Ovary (tissue), 9 donors: Measurements from ENCODE around the gene IL21R. TPM values are rescaled to one million over a fixed set of nuclear protein-coding genes. Genes with fewer than 3 reads are reported as not detected.

Experiments used
- DNase-seq, 5 donors: peaks; one replicate each; pipeline ENCODE4 v3.0.0-alpha.2; 2019 to 2020
- H3K27ac ChIP-seq, 2 donors: fragments of 200-600 bp; one replicate each; pipeline versions ENCODE4 v1.5.1 to v1.8.0; 2019 to 2022
- H3K27me3 ChIP-seq: fragments of 200-600 bp; one replicate; pipeline ENCODE4 v1.8.0; 2022
- H3K36me3 ChIP-seq: fragments of 200-600 bp; sonication (generic); one replicate; pipeline ENCODE4 v1.5.1; 2019
- H3K4me1 ChIP-seq: one replicate; pipeline ENCODE4 v1.8.1; 2013; ENCODE audit warnings: mild to moderate bottlenecking, moderate library complexity; ENCODE audit not compliant: insufficient read depth
- H3K4me3 ChIP-seq: fragments of 200-600 bp; sonication (generic); one replicate; pipeline ENCODE4 v1.5.1; 2017
- H3K9me3 ChIP-seq, 2 donors: fragments of 200-600 bp in 1 of 2; sonication (generic) in 1 of 2; one replicate each; pipeline versions ENCODE4 v1.5.1 to v1.8.1; 2013 to 2019; ENCODE audit warnings: mild to moderate bottlenecking in 1 of 2, moderate library complexity in 1 of 2
- CTCF ChIP-seq, 3 donors: fragments of 450-650 bp in 2 of 3; fragments of 200-600 bp in 1 of 3; IDR thresholded peaks; one replicate each; pipeline versions ENCODE4 v1.5.1 to v1.8.0; 2016 to 2022; ENCODE audit warnings: antibody characterized with exemption in 3 of 3, mild to moderate bottlenecking in 1 of 3
- EP300 ChIP-seq: sonication (generic); formaldehyde crosslinking; IDR thresholded peaks from one replicate; pipeline ENCODE4 v1.6.1; 2017; ENCODE audit warnings: antibody characterized with exemption
- POLR2A ChIP-seq: fragments of 450-650 bp; IDR thresholded peaks from one replicate; pipeline ENCODE4 v1.6.1; 2017; ENCODE audit warnings: antibody characterized with exemption, mild to moderate bottlenecking, moderate library complexity
- WGBS, 3 donors: extraction: QIAGEN DNeasy Blood & Tissue Kit in 1 of 3; methylation state at CpG; one replicate each; pipeline versions ENCODE4 v1.1.5 to v1.1.7; 2013 to 2017; 5-methylcytosine and 5-hydroxymethylcytosine counted together
- intact Hi-C, 4 donors: fragments of 100-400 bp; cut with DNase I; formaldehyde crosslinking; loops; one replicate each; pipeline versions ENCODE4 v1.11.0 to v1.15.1; 2022 to 2023
- polyA plus RNA-seq, 2 donors: library from polyadenylated mRNA; stranded (reverse); fragments of 200-250 nt in 1 of 2; fragments of 350-450 nt in 1 of 2; fragmentation: Illumina TruSeq in 1 of 2; extraction: RNeasy Lipid Tissue Mini Kit (QIAGEN cat#74804) in 1 of 2; gene quantifications; one replicate each; pipeline ENCODE4 v1.2.3, GENCODE V29; 2013 to 2014
- total RNA-seq, 7 donors: library from RNA; depleted of rRNA in 2 of 7; stranded (reverse); fragments of >200 nt in 2 of 7; fragmentation: NEBNext Ultra II Directional in 3 of 7; extraction: Animal tissue kit (Norgen Biotek cat#: 25700) in 3 of 7; gene quantifications; one replicate each; pipeline versions ENCODE4 v1.1.0 to v1.2.4, GENCODE V29; 2016 to 2023
- donor health status: DM: no; HTN: no; CAD: no; lungs with moderate emphysema.
- donor health status: DM: no; HTN: no; CAD: no.
- donor health status: Bipolar disorder and iron deficiency.
- donor health status: DM: yes; HTN: yes; CAD: no.
- donor health status: DM: no; HTN: no; CAD: no.
- donor health status: DM: yes; HTN: yes; CAD: no.

Gene IL21R
- total and polyA plus RNA-seq, 9 donors, result 0.01 to 1.00 (median 0.23) TPM; not detected in 2

DNA sequence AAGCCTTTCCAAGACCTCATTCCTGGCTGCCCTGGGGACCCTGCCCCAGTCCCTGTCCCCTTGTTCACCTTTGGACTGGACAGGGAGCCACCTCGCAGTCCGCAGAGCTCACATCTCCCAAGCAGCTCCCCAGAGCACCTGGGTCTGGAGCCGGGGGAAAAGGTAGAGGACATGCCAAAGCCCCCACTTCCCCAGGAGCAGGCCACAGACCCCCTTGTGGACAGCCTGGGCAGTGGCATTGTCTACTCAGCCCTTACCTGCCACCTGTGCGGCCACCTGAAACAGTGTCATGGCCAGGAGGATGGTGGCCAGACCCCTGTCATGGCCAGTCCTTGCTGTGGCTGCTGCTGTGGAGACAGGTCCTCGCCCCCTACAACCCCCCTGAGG is 38.7 kb upstream of the IL21R start:
- intact Hi-C loops, result loop anchor here in 1 of 4 donors (10.0 kb wide), 1 partner anchor 188 kb away; no protein-coding TSS in a partner anchor
- H3K27ac ChIP-seq, result no peak overlapping the region
- H3K36me3 ChIP-seq, result no peaks in the 10 kb centered on the region
- no peak overlapping the region for H3K4me3 ChIP-seq
- no peaks in the 10 kb centered on the region for H3K9me3 ChIP-seq
- DNase-seq, result no peak
- TF ChIP-seq EP300 (no peak), POLR2A (no peak), CTCF (IDR thresholded peaks at IDR 0.05) (no peak)
- H3K27me3 ChIP-seq, result no peaks in the 10 kb centered on the region
- peaks cover 4% of the 10 kb centered on the region for H3K4me1 ChIP-seq
- 91 to 100% (median 95%) methylated on average over 4 to 5 of the region's 5 CpGs for WGBS, 3 donors

GRCh38 chr16:27363797-27364196 is 38.2 kb upstream of the IL21R start:
- intact Hi-C loops, result loop anchor here in 1 of 4 donors (10.0 kb wide), 1 partner anchor 189 kb away; no protein-coding TSS in a partner anchor
- H3K4me3 ChIP-seq, result no peak overlapping the region
- no peaks in the 10 kb centered on the region for H3K27me3 ChIP-seq
- no peak overlapping the region for H3K27ac ChIP-seq
- no peaks in the 10 kb centered on the region for H3K9me3 ChIP-seq
- peaks cover 4% of the 10 kb centered on the region for H3K4me1 ChIP-seq
- H3K36me3 ChIP-seq, result no peaks in the 10 kb centered on the region
- peak in 2 of 5 donors; percentile 36 to 37 for DNase-seq
- 75 to 84% (median 81%) methylated on average over 9 of the region's 9 CpGs for WGBS, 3 donors
- no peak for TF ChIP-seq CTCF (IDR thresholded peaks at IDR 0.05)
- TF ChIP-seq POLR2A, result no peak
- TF ChIP-seq EP300, result no peak

DNA sequence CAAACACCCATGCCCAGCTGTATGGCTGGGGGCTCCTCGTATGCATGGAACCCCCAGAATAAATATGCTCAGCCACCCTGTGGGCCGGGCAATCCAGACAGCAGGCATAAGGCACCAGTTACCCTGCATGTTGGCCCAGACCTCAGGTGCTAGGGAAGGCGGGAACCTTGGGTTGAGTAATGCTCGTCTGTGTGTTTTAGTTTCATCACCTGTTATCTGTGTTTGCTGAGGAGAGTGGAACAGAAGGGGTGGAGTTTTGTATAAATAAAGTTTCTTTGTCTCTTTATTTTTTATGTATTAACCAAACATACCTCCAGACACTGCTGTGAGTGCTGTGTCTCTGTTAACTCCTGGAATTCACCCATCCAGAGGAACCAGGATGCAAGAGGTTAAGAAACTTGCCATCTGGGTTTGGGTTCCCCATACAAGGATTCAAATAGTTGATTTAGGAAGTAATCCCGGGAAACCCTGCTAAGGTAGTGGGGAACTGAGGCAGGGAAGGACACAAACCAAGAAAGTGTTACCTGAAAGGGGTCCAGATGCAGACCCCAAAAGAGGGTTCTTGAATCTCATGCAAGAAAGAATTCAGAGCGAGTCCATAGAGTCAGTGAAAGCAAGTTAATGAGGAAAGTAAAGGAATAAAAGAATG is 37.4 kb upstream of the IL21R start:
- no peaks in the 10 kb centered on the region for H3K36me3 ChIP-seq
- no peak overlapping the region for H3K4me3 ChIP-seq
- no peak for DNase-seq
- intact Hi-C loops, result loop anchor here in 1 of 4 donors (10.0 kb wide), 1 partner anchor 190 kb away; no protein-coding TSS in a partner anchor
- no peak overlapping the region for H3K27ac ChIP-seq
- H3K9me3 ChIP-seq, result no peaks in the 10 kb centered on the region
- no peaks in the 10 kb centered on the region for H3K27me3 ChIP-seq
- peaks cover 4% of the 10 kb centered on the region for H3K4me1 ChIP-seq
- TF ChIP-seq EP300 (no peak), CTCF (IDR thresholded peaks at IDR 0.05) (no peak), POLR2A (no peak)
- 69 to 74% (median 71%) methylated on average over 6 of the region's 6 CpGs for WGBS, 3 donors

GRCh38 chr16:27365142-27366089 is 36.6 kb upstream of the IL21R start:
- H3K27ac ChIP-seq, result no peak overlapping the region
- H3K9me3 ChIP-seq, result no peaks in the 10 kb centered on the region
- DNase-seq, result no peak
- no peak overlapping the region for H3K4me3 ChIP-seq
- 69 to 84% (median 78%) methylated on average over 7 of the region's 7 CpGs for WGBS, 3 donors
- no peaks in the 10 kb centered on the region for H3K27me3 ChIP-seq
- peaks cover 4% of the 10 kb centered on the region for H3K4me1 ChIP-seq
- intact Hi-C loops, result loop anchor here in 1 of 4 donors (10.0 kb wide), 1 partner anchor 191 kb away; no protein-coding TSS in a partner anchor
- H3K36me3 ChIP-seq, result no peaks in the 10 kb centered on the region
- TF ChIP-seq CTCF (IDR thresholded peaks at IDR 0.05), result no peak
- TF ChIP-seq POLR2A, result no peak
- TF ChIP-seq EP300, result no peak
